ENCODE results near the gene SORBS1. TPM values are rescaled to one million over a fixed set of nuclear protein-coding genes. Genes with fewer than 3 reads are reported as not detected.

Gene SORBS1
- total RNA-seq, 1 experiment from 2014 or later, result 4.1 TPM

DNA sequence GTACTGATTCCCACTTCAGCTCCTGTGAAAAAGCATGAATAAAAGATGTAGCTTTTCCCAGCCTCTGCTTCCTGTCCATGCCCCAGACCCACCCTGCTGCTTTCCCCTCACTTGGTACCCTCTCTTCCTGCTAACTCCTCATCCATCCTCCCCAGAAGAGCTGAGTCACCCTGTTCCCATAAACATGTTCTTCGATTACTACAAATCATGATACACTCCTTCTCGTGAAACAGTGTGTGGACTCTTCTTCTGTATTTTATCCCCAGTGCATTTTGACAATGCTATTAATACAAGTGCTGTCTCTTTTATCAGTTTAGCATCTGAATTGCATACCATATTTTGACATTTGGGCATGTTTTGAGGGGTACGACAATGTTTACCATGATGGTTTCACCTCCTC, 45.8 kb upstream of the SORBS1 start:
- no peaks in the 10 kb centered on the region for H3K9me2 ChIP-seq (replicated peaks; ENCODE audit: low read length)
- no peaks in the 10 kb centered on the region for H3K79me2 ChIP-seq (ENCODE audit: low read length)
- H3F3A ChIP-seq (ENCODE audit: low read length, unreplicated experiment), result no peaks in the 10 kb centered on the region
- no peak overlapping the region for H2AFZ ChIP-seq (ENCODE audit: low read length)
- DNase-seq, result no peak
- TF ChIP-seq EZH2 (IDR thresholded peaks at IDR 0.05; ENCODE audit: low read length, unreplicated experiment), result no peak
- no peak for TF ChIP-seq CTCF (conservative IDR thresholded peaks at IDR 0.05; ENCODE audit: low read depth, low read length)
- no peak for TF ChIP-seq EZH2phosphoT487 (IDR thresholded peaks at IDR 0.05; ENCODE audit: borderline replicate concordance, low read length)
- no peak overlapping the region for H3K4me3 ChIP-seq (ENCODE audit: low read length)
- H3K27me3 ChIP-seq (ENCODE audit: low read length), result no peaks in the 10 kb centered on the region
- no peak overlapping the region for H3K9ac ChIP-seq (ENCODE audit: low read length)
- no peaks in the 10 kb centered on the region for H3K4me1 ChIP-seq (ENCODE audit: insufficient read depth, low read length)
- BruUV-seq (replicated peaks), result no TSS peak
- no peaks in the 10 kb centered on the region for H4K20me1 ChIP-seq (ENCODE audit: low read length)
- CTCF ChIA-PET, result interaction anchor here (0.6 kb wide), 1 partner anchor 218 kb away, joined by 4 read pairs; no protein-coding TSS in a partner anchor
- peaks cover 6% of the 10 kb centered on the region for H3K36me3 ChIP-seq (ENCODE audit: low read depth, low read length)
- H3K27ac ChIP-seq (ENCODE audit: low read length), result no peak overlapping the region
- intact Hi-C loops (cut with micrococcal nuclease), result loop anchor here (10.0 kb wide), 1 partner anchor 392 kb away; no protein-coding TSS in a partner anchor
- H3K9me3 ChIP-seq (ENCODE audit: low read length), result no peaks in the 10 kb centered on the region
- no peak for ATAC-seq
- POLR2A ChIA-PET (ENCODE audit: unreplicated experiment), result no interaction called here
- no peak overlapping the region for H3K4me2 ChIP-seq (ENCODE audit: low read length)

GRCh38 chr10:95605163-95605562, 44.0 kb upstream of the SORBS1 start:
- ChIA-PET POLR2A (ENCODE audit: unreplicated experiment) (no interaction called here), CTCF (no interaction called here)
- no peak for TF ChIP-seq EZH2 (IDR thresholded peaks at IDR 0.05; ENCODE audit: low read length, unreplicated experiment)
- no peak for TF ChIP-seq CTCF (conservative IDR thresholded peaks at IDR 0.05; ENCODE audit: low read depth, low read length)
- no peak for TF ChIP-seq EZH2phosphoT487 (IDR thresholded peaks at IDR 0.05; ENCODE audit: borderline replicate concordance, low read length)
- H3K4me2 ChIP-seq (ENCODE audit: low read length), result no peak overlapping the region
- peaks cover 2% of the 10 kb centered on the region; the same call in 1 of the 2 replicates for H3K36me3 ChIP-seq (ENCODE audit: low read depth, low read length)
- H3K9ac ChIP-seq (ENCODE audit: low read length), result no peak overlapping the region
- H3K4me3 ChIP-seq (ENCODE audit: low read length), result no peak overlapping the region
- H3K79me2 ChIP-seq (ENCODE audit: low read length), result no peaks in the 10 kb centered on the region
- no peaks in the 10 kb centered on the region for H3K9me2 ChIP-seq (replicated peaks; ENCODE audit: low read length)
- H4K20me1 ChIP-seq (ENCODE audit: low read length), result no peaks in the 10 kb centered on the region
- BruUV-seq (replicated peaks), result no TSS peak
- intact Hi-C loops (cut with micrococcal nuclease), result loop anchor here (10.0 kb wide), 1 partner anchor 390 kb away; no protein-coding TSS in a partner anchor
- no peaks in the 10 kb centered on the region for H3F3A ChIP-seq (ENCODE audit: low read length, unreplicated experiment)
- DNase-seq, result no peak
- H3K9me3 ChIP-seq (ENCODE audit: low read length), result no peaks in the 10 kb centered on the region
- ATAC-seq, result no peak
- no peaks in the 10 kb centered on the region for H3K4me1 ChIP-seq (ENCODE audit: insufficient read depth, low read length)
- H3K27ac ChIP-seq (ENCODE audit: low read length), result no peak overlapping the region
- no peak overlapping the region for H2AFZ ChIP-seq (ENCODE audit: low read length)
- H3K27me3 ChIP-seq (ENCODE audit: low read length), result no peaks in the 10 kb centered on the region

- ATAC-seq (no peak), DNase-seq (no peak)
- no peaks in the 10 kb centered on the region for H3K79me2 ChIP-seq (ENCODE audit: low read length)
- H3K9ac ChIP-seq (ENCODE audit: low read length), result no peak overlapping the region
- no TSS peak for BruUV-seq (replicated peaks)
- no peaks in the 10 kb centered on the region for H4K20me1 ChIP-seq (ENCODE audit: low read length)
- H3K36me3 ChIP-seq (ENCODE audit: low read depth, low read length), result no peaks in the 10 kb centered on the region; the same call in 1 of the 2 replicates
- H3K4me1 ChIP-seq (ENCODE audit: insufficient read depth, low read length), result no peaks in the 10 kb centered on the region
- no peak overlapping the region for H3K4me2 ChIP-seq (ENCODE audit: low read length)
- H2AFZ ChIP-seq (ENCODE audit: low read length), result no peak overlapping the region
- H3K27ac ChIP-seq (ENCODE audit: low read length), result no peak overlapping the region
- no peaks in the 10 kb centered on the region for H3K27me3 ChIP-seq (ENCODE audit: low read length)
- H3K9me3 ChIP-seq (ENCODE audit: low read length), result no peaks in the 10 kb centered on the region
- TF ChIP-seq EZH2phosphoT487 (IDR thresholded peaks at IDR 0.05; ENCODE audit: borderline replicate concordance, low read length), result no peak
- TF ChIP-seq EZH2 (IDR thresholded peaks at IDR 0.05; ENCODE audit: low read length, unreplicated experiment), result no peak
- TF ChIP-seq CTCF (conservative IDR thresholded peaks at IDR 0.05; ENCODE audit: low read depth, low read length), result no peak
- CTCF ChIA-PET, result no interaction called here
- no peak overlapping the region for H3K4me3 ChIP-seq (ENCODE audit: low read length)
- H3K9me2 ChIP-seq (replicated peaks; ENCODE audit: low read length), result no peaks in the 10 kb centered on the region
- intact Hi-C loops (cut with micrococcal nuclease), result loop anchor here (10.0 kb wide), 1 partner anchor 390 kb away; no protein-coding TSS in a partner anchor
- POLR2A ChIA-PET (ENCODE audit: unreplicated experiment), result interaction anchor here (0.6 to 0.7 kb wide), 2 partner anchors 79 to 195 kb away, joined by 3 to 4 read pairs; no protein-coding TSS in a partner anchor
- H3F3A ChIP-seq (ENCODE audit: low read length, unreplicated experiment), result no peaks in the 10 kb centered on the region
Measured at GRCh38 chr10:95604630-95605029, 43.5 kb upstream of the SORBS1 start.
